Esophagus muscularis mucosa (tissue), 4 donors: ENCODE results near the gene SLC26A6. TPM values are rescaled to one million over a fixed set of nuclear protein-coding genes. Genes with fewer than 3 reads are reported as not detected.

Source experiments
- DNase-seq: peaks from one replicate; pipeline ENCODE4 v3.0.0-alpha.2; 2017; ENCODE audit errors: extremely low spot score
- H3K27ac ChIP-seq, 4 donors: fragments of 200-600 bp; sonication (generic); replicated peaks in 1 of 4; 1 replicate in 3 of 4; 2 replicates in 1 of 4; pipeline ENCODE4 v1.5.1; 2016 to 2019; ENCODE audit warnings: mild to moderate bottlenecking in 1 of 4
- H3K27me3 ChIP-seq, 4 donors: fragments of 200-600 bp; sonication (generic); one replicate each; pipeline versions ENCODE4 v1.5.1 to v1.6.0; 2016 to 2019
- H3K36me3 ChIP-seq, 4 donors: fragments of 200-600 bp; sonication (generic); one replicate each; pipeline ENCODE4 v1.5.1; 2016 to 2019
- H3K4me1 ChIP-seq, 4 donors: fragments of 200-600 bp; sonication (generic); one replicate each; pipeline ENCODE4 v1.5.1; 2016 to 2019
- H3K4me3 ChIP-seq, 4 donors: fragments of 200-600 bp; sonication (generic); 1 replicate in 2 of 4; 2 replicates in 2 of 4; pipeline ENCODE4 v1.5.1; 2016 to 2019; ENCODE audit warnings: mild to moderate bottlenecking in 4 of 4, moderate library complexity in 1 of 4
- H3K9me3 ChIP-seq, 4 donors: fragments of 200-600 bp; sonication (generic); 1 replicate in 3 of 4; 2 replicates in 1 of 4; pipeline ENCODE4 v1.5.1; 2016 to 2019
- EP300 ChIP-seq: sonication (generic); formaldehyde crosslinking; IDR thresholded peaks from one replicate; pipeline ENCODE4 v1.6.1; 2017; ENCODE audit warnings: antibody characterized with exemption
- POLR2A ChIP-seq: fragments of 450-650 bp; IDR thresholded peaks from one replicate; pipeline ENCODE4 v1.6.1; 2017; ENCODE audit warnings: antibody characterized with exemption, moderate library complexity, mild to moderate bottlenecking, low read depth
- POLR2AphosphoS5 ChIP-seq, 2 donors: sonication (generic); formaldehyde crosslinking; IDR thresholded peaks; one replicate each; pipeline ENCODE4 v1.6.1; 2017; ENCODE audit warnings: antibody characterized with exemption in 2 of 2
- WGBS: methylation state at CpG from one replicate; pipeline ENCODE4 v1.1.5; 2018; 5-methylcytosine and 5-hydroxymethylcytosine counted together
- intact Hi-C: fragments of 100-400 bp; cut with DNase I; formaldehyde crosslinking; loops from one replicate; pipeline ENCODE4 v1.15.1; 2023
- total RNA-seq, 4 donors: library from RNA; depleted of rRNA; stranded (reverse); fragments of >200 nt; gene quantifications; one replicate each; pipeline versions ENCODE4 v1.1.0 to v1.2.1, GENCODE V29; 2016
- TF ChIP-seq, protein P1 (sequence below), 3 experiments: fragments of 200-600 bp in 2 of 3; fragments of 450-650 bp in 1 of 3; sonication (generic) in 2 of 3; IDR thresholded peaks; one replicate each; pipeline ENCODE4 v1.5.1; 2017 to 2019; ENCODE audit warnings: antibody characterized with exemption in 3 of 3, mild to moderate bottlenecking in 2 of 3, moderate library complexity in 1 of 3

Gene SLC26A6
- total RNA-seq, 4 donors from 2014 or later: 6.1 to 11.7 (median 8.8) TPM

DNA sequence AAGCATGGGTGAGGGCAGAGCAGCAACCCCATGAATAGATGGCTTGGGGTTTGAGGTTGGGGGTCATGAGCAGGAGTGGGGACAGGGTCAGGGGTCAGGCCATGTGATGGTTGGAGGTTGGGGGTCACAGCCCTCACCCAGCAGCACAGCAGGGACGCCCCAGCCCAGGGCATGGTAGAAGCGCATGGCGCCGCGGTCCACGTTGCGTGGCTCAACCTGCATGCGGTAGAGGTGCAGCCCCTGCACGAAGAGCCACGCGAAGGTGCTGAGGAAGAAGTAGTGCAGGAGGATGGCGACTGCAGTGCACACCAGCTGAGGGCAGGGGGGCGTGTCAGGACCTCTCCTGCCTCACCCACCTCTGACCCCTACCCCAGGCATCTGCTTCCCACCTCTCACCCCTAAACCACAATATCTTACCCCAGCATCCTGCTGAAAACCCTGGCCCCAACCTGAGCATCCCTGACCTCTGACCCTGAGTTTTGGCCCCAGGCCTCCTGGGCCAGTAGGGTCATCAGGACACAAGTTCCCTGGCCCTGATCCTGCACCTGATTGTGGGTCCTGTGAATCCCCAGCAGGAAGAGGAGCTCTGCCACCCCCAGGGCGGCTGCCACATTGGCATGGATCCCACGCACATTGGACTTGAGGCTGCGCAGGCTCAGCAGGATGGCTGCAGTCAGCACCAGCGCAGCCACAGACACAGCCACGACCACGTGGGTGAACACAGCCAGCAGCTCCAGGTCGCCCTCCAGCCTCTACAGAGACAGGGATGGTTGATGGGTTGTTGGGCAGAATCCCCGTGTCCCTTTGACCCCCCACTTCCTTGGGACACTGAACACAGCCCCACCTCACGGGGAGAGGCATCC is 9.9 kb upstream of the SLC26A6 start:
- no peak overlapping the region for H3K27ac ChIP-seq
- TF ChIP-seq, protein P1, sequence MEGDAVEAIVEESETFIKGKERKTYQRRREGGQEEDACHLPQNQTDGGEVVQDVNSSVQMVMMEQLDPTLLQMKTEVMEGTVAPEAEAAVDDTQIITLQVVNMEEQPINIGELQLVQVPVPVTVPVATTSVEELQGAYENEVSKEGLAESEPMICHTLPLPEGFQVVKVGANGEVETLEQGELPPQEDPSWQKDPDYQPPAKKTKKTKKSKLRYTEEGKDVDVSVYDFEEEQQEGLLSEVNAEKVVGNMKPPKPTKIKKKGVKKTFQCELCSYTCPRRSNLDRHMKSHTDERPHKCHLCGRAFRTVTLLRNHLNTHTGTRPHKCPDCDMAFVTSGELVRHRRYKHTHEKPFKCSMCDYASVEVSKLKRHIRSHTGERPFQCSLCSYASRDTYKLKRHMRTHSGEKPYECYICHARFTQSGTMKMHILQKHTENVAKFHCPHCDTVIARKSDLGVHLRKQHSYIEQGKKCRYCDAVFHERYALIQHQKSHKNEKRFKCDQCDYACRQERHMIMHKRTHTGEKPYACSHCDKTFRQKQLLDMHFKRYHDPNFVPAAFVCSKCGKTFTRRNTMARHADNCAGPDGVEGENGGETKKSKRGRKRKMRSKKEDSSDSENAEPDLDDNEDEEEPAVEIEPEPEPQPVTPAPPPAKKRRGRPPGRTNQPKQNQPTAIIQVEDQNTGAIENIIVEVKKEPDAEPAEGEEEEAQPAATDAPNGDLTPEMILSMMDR (IDR thresholded peaks at IDR 0.05): no peak
- TF ChIP-seq POLR2AphosphoS5 (IDR thresholded peaks at IDR 0.05): no peak
- TF ChIP-seq EP300: no peak
- no peaks in the 10 kb centered on the region for H3K36me3 ChIP-seq
- intact Hi-C loops: no loop called here
- no peak for DNase-seq
- no peak overlapping the region for H3K4me3 ChIP-seq
- H3K27me3 ChIP-seq: no peaks in the 10 kb centered on the region
- H3K9me3 ChIP-seq: no peaks in the 10 kb centered on the region
- H3K4me1 ChIP-seq: no peaks in the 10 kb centered on the region
- WGBS: 94% methylated on average over 21 of the region's 22 CpGs

DNA sequence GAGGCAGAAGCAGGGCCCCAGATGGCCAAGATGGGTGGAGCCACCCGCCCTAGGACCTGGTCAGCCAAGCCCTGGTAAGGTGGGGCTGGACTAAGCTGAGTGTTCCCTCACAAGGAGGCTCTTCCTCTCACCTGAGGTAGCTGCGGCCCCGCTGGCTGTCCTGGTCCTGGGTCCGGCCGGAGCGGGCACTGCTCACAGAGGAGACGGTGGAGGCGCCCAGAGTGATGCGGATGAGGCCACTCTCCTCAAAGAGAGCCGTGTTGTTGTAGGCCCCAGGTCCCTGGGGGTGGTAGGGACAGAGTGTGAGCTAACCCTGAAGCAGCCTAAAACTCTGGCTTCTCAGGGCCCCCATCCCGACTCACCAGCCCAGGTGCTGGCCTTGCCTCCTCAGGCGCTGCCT is 7.3 kb upstream of the SLC26A6 start:
- H3K36me3 ChIP-seq: no peaks in the 10 kb centered on the region
- H3K27ac ChIP-seq: no peak overlapping the region
- WGBS: 100% methylated on average over 9 of the region's 12 CpGs
- no peaks in the 10 kb centered on the region for H3K9me3 ChIP-seq
- no peaks in the 10 kb centered on the region for H3K27me3 ChIP-seq
- TF ChIP-seq POLR2A: no peak
- TF ChIP-seq, protein P1 (IDR thresholded peaks at IDR 0.05): no peak
- TF ChIP-seq EP300: no peak
- no peak for TF ChIP-seq POLR2AphosphoS5 (IDR thresholded peaks at IDR 0.05)
- no peak for DNase-seq
- no peak overlapping the region for H3K4me3 ChIP-seq
- no peaks in the 10 kb centered on the region for H3K4me1 ChIP-seq
- intact Hi-C loops: no loop called here

DNA sequence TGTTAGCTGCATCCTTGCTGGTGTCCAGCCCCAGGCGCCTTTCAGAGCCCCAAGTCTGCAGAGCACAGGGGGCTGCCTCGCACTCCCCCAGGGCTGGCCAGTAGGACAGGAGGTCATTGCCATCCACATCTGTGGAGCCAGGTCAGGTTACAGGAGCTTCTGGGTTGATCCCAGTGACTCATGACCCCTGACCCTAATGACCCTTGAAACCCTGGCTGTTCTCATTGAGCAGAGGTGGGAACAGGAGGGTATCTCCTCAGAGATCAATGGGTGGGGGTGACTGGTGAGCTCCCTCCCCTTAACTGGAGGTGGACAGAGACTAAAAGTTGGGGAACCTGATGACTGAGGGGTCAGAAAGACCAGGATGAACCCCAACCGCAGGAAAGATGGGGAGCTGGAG is 6.1 kb upstream of the SLC26A6 start:
- Histone ChIP-seq H3K27ac (no peak overlapping the region), H3K4me1 (peaks cover 3 to 4% (median 4%) of the 10 kb centered on the region in 4 donors), H3K36me3 (no peaks in the 10 kb centered on the region), H3K9me3 (no peaks in the 10 kb centered on the region), H3K27me3 (no peaks in the 10 kb centered on the region), H3K4me3 (no peak overlapping the region)
- TF ChIP-seq POLR2A (no peak), POLR2AphosphoS5 (IDR thresholded peaks at IDR 0.05) (no peak), EP300 (no peak)
- TF ChIP-seq, protein P1 (IDR thresholded peaks at IDR 0.05): no peak
- WGBS: no CpG with 5 or more reads among the region's 3 CpGs
- intact Hi-C loops: no loop called here
- no peak for DNase-seq

DNA sequence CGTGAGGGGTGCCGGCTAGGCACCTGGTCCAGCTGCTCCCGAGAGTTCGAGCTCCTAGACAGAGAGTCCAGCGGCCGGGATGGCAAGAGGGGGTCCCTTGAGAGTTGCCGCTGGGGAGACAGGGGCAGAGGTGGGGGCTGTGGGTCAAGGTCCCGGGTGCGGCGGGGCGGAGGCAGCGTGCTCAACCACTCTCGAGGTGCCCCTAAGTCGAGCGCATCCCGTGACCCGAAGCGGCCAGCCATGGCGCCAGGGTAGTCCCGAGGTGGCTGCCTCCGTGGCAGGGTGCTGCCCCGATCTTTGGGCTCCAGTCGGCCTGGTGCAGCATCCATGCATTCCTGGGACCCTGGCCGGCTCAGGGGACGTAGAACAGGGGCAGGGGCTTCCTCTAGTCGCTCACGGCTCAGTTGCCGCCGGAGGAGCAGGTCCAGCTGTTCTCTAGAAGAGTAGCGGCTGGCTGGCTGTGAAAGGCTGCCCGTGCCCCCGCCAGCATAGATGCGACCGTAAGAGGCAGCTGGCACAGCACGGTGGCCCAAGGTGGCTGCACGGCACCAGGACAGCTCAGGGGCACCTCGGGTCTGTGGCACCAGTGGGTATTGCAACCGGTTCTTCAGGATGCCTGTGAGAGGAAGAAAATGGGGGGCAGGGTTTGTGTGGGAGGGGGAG is 4.8 kb upstream of the SLC26A6 start:
- no peak for TF ChIP-seq POLR2AphosphoS5 (IDR thresholded peaks at IDR 0.05)
- no peak for TF ChIP-seq POLR2A
- no peak for TF ChIP-seq EP300
- TF ChIP-seq, protein P1 (IDR thresholded peaks at IDR 0.05): no peak
- DNase-seq: no peak
- WGBS: 88% methylated on average over 27 of the region's 38 CpGs

More for the DNA sequence above, 4.8 kb upstream of the SLC26A6 start:
- Histone ChIP-seq H3K9me3 (no peaks in the 10 kb centered on the region), H3K4me1 (peaks cover 10 to 12% (median 11%) of the 10 kb centered on the region in 4 donors), H3K36me3 (no peaks in the 10 kb centered on the region), H3K27me3 (no peaks in the 10 kb centered on the region), H3K27ac (no peak overlapping the region), H3K4me3 (no peak overlapping the region)
- intact Hi-C loops: no loop called here
